ENCODE measurements around the gene MDH2.
"Not testable (repeated sequence)": the region's sequence is repeated elsewhere in the genome, so short reads cannot be mapped to it uniquely, and the experiment has no call there.

Gene MDH2

DNA sequence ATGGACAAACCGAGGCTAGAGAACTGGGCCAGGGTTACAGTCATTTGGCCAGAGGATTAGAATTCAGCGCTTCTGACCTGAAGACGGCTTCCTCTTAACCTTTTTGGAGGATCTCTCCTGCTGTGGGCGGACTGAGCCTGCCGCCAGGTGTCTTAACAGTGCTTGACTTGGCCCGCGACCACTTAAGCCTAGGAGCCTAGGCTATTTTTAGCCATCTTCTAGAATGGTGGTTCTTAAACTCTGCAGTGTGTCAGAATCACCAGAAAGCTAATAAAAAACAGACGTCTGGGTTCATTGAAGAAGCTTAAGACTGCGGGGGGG lies 722 bp downstream of the MDH2 start:
- DNase-seq (ENCODE audit: low read depth in 2 of 2): no peak

- DNase-seq (ENCODE audit: low read depth in 2 of 2): no peak
Observed at GRCh38 chr7:76049295-76049694, 1.4 kb downstream of the MDH2 start.

DNA sequence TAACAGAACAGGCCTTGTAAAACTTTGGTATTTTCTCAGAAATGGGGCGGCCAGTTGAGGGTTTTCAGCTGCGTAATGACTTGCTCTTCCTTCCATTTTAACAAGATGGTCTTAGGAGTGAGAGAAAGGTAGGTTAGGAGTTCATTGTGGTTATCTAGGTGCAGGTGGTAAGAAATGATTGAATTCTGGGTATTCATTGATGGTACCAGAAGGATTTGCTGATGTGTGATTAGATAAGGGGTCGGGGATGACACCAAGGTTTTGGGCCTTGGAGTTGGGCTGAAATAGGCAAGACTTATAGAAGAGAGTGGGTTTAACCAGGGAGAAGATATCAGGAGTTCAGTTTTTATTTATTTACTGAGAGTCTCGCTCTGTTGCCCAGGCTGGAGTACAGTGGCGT lies 2.6 kb downstream of the MDH2 start:
- DNase-seq (ENCODE audit: low read depth in 2 of 2): no peak

DNA sequence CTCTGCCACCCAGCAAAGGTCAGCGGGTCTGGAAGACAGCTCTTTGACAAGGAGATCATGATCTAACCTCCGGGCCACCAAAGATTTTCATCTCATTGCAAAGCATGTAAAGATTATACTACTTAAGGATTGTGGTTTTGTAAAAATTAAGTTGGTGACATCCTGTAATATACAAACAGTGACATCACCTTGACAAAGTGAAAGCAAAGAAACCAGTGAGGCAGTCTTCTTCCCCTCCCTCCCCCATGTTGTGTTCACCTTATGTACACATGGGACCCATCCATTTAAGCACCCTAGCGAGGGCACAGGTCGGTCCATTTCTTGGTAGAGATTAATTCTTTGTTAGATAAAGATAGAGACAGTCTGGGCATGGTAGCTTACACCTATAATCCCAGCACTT lies 3.9 kb downstream of the MDH2 start:
- no peak for DNase-seq (ENCODE audit: low read depth in 2 of 2)

- DNase-seq (ENCODE audit: low read depth in 2 of 2): not testable (repeated sequence)
Observed at GRCh38 chr7:76052681-76053080, 4.8 kb downstream of the MDH2 start.

GRCh38 chr7:76053461-76053860 lies 5.6 kb downstream of the MDH2 start:
- no peak for DNase-seq (ENCODE audit: low read depth in 2 of 2)

DNA sequence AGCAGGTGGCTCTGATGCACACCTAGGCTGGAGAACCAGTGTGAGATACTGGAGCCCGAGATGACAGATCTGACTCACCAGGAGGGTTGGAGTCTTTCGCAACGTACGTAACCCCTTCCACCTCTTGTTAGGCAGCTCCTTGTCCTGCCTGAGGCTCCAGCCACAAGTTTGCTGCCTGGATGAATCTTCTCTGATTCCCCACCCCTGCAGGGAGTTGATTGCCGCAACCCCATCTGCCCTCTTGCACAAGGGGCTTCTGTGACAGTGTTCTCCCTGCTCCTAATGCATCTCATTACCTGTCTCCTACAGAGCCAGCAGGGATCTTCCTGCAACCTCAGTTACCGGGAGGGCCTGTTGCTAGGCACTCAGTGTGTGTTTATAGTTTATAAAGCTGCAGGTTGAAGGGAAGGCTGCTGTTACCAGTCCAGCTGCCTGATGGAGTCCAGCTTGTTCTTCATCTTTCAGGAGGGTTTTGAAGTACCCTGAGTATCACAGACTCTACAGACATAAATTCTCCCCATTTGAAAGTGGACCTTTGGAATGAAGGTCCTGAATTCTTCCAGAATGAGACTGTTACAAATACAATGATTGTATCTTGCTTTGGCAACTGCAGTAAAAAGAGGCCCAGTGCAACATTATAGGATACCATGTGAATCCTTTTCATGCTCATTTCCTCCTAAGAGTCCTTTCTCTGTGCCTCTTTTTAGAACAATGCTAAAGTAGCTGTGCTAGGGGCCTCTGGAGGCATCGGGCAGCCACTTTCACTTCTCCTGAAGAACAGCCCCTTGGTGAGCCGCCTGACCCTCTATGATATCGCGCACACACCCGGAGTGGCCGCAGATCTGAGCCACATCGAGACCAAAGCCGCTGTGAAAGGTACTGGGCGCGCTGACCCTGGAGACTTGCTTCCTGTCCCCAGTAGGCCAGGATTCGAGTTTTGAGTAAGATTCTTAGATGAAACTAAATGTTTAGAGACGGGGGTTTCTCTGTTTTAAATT lies 6.5 kb downstream of the MDH2 start:
- no peak for DNase-seq (ENCODE audit: low read depth in 2 of 2)

DNA sequence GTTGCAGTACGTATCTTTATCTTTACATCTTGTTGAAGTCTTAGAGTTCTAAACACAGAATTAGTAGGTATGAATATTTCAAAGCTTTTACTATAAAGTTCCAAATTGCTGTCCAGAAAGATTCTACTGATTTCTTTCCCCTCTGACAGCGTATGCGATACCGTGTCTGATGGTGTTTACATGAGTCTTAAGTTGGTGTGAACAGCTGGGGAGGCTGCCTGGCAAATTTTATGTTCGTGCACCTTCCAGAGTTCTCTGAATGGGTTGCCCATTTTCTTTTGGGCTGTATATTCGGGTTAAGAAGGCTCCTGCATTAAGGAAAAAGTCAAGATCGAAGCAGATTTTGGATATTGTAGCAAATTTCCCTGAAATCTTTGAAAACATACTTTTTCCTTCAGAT lies 8.3 kb downstream of the MDH2 start:
- no peak for DNase-seq (ENCODE audit: low read depth in 2 of 2)

GRCh38 chr7:76057103-76057812 lies 9.4 kb downstream of the MDH2 start:
- DNase-seq (ENCODE audit: low read depth in 2 of 2): no peak

- no peak for DNase-seq (ENCODE audit: low read depth in 2 of 2)
Observed at GRCh38 chr7:76057813-76058145, 9.9 kb downstream of the MDH2 start.

- not testable (repeated sequence) for DNase-seq (ENCODE audit: low read depth in 2 of 2)
Observed at GRCh38 chr7:76058745-76059144, 10.8 kb downstream of the MDH2 start.

- no peak for DNase-seq (ENCODE audit: low read depth in 2 of 2)
Observed at GRCh38 chr7:76060842-76061241, 12.9 kb downstream of the MDH2 start.

- no peak for DNase-seq (ENCODE audit: low read depth in 2 of 2)
Observed at GRCh38 chr7:76062254-76062653, 14.3 kb downstream of the MDH2 start.

GRCh38 chr7:76063114-76063513 lies 15.2 kb downstream of the MDH2 start:
- no peak for DNase-seq (ENCODE audit: low read depth in 2 of 2)

GRCh38 chr7:76063525-76063924 lies 15.6 kb downstream of the MDH2 start:
- no peak for DNase-seq (ENCODE audit: low read depth in 2 of 2)

DNA sequence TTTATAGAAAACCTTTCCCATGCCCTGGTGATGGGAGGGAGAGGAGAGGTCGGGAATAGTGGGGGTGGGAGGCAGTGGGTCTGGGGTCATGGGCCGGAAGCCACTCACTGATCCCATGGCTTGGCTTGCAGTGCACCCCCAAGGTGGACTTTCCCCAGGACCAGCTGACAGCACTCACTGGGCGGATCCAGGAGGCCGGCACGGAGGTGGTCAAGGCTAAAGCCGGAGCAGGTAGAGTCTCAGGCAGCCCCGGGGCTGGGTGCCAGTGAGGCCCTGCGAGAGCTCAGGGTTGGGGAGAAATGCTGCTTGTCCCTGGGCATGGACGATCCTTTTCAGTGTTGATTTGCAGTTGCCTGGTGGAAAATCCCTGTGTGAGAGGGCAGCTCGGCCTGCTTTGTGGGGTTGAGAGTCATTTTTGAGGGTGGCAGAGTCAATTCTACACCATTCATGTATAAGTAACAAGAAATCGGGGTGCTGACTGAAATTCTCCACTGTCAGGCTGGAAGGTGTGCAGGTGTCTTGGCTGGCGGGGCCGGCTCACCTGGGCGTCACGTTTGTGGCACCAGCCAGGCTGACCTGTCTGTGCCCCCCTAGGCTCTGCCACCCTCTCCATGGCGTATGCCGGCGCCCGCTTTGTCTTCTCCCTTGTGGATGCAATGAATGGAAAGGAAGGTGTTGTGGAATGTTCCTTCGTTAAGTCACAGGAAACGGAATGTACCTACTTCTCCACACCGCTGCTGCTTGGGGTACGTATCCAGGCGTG lies 16.5 kb downstream of the MDH2 start:
- no peak for DNase-seq (ENCODE audit: low read depth in 2 of 2)

- peak in 1 of 2 donors; percentile 27 for DNase-seq (ENCODE audit: low read depth in 2 of 2)
Observed at GRCh38 chr7:76065016-76065612, 17.2 kb downstream of the MDH2 start.

DNA sequence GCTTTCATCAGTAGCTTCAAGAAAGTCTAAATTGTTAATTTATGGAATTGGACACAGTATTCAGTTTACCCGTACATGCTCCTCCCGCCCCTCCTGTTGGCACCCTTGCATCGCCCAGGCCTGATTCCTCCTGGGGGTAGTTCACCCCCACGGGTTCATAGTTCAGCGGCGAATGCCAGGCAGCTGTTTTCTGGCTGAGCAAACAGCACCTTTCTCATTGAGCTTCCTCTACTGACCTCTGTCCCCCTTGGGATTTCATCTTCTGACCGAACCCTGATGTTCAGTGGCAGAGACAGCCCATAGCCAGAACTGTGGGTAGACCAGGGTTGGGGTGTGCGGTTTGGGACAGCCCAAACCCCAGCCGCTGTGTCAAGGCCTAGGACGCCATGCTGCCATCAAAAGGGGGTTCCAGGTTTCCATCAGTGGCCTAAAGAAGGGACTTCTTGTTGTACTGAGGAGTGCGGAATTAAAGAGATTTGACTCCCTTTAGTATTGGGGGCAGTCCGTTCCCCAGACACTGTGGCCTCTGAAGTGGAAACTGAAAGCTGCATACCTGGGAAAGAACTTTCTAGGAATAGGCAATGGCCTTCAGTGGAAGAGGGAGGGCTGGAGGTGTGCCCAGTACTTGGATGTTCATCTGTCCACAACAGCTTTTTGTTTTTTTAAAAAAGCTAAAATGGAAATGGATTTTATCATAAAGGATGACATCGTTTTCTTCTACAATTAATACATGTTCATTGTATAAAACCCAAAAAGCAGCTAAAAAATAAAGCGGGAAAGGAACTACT lies 19.0 kb downstream of the MDH2 start:
- no peak for DNase-seq (ENCODE audit: low read depth in 2 of 2)

GRCh38 chr7:76069238-76069638 lies 21.3 kb downstream of the MDH2 start:
- DNase-seq (ENCODE audit: low read depth in 2 of 2): no peak

DNA sequence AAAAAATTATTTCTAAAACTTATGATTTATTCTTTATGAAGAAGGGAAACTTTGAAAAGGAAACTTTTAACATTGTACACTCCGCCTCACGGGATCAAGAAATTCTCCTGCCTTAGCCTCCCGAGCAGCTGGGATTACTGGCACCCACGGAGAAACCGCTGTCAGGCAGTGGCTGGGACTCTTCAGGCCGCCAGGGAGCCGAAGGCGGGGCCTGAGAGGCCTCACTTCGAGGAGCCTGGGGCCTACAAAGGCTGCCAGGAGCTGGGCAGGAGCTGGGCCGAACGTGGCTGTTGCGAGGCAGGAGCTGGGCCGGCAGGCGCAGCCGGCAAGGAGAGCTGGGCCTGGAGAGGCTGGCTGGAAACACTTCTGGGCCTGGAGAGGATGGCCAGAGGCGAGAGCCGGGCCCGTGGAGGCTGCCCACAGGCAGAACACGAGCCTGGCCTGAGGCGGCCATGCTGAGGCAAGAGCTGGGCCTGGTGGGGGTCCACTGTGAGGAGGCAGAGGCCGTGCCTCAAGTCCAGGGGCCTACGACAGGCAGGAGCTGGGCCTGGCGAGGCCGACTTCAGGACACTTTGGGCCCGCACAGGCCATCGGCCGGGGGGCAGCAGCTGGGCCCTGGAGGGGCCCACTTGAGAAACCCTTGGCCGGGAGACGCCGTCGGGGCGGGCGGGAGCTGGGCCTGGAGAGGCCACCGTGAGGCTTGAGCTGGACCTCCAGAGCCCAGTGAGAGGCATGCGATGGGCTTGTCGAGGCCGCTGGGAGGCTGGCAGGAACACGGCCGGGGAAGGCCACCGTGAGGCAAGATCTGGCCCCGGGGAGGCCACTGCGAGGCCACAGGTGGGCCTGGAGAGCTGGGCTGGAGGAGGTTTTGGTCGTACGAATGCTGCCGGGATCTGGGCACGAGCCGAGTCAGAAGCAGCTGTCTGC lies 23.7 kb downstream of the MDH2 start:
- DNase-seq (ENCODE audit: low read depth in 2 of 2): no peak

Data from stimulated activated CD8-positive, alpha-beta memory T cell treated with anti-CD3 and anti-CD28 coated beads, Interleukin-15, amount 100 ng/mL, for 48 hours (primary cell).